Cardiac fibroblast (primary cell): ENCODE results near the gene ACO2.
"Not testable (repeated sequence)": the region's sequence is repeated elsewhere in the genome, so short reads cannot be mapped to it uniquely, and the experiment has no call there.

ENCODE experiments used
- DNase-seq, 2 donors: peaks; one replicate each; pipeline versions ENCODE4 v3.0.0 to v3.0.0-alpha.2; 2010; ENCODE audit warnings: low read depth in 2 of 2
- H3K4me3 ChIP-seq, 2 donors: replicated peaks in 1 of 2; 1 replicate in 1 of 2; 2 replicates in 1 of 2; pipeline ENCODE4 v1.5.1; 2011; ENCODE audit warnings: low read depth in 2 of 2, low read length in 2 of 2, mild to moderate bottlenecking in 2 of 2, moderate library complexity in 1 of 2
- TF ChIP-seq, protein P1 (sequence below): IDR thresholded peaks from one replicate; pipeline ENCODE4 v1.5.1; 2011; ENCODE audit warnings: low read depth, mild to moderate bottlenecking, low read length, inconsistent platforms

ACO2 gene

GRCh38 chr22:41548830-41549211, 79.9 kb downstream of the ACO2 start:
- TF ChIP-seq, protein P1, sequence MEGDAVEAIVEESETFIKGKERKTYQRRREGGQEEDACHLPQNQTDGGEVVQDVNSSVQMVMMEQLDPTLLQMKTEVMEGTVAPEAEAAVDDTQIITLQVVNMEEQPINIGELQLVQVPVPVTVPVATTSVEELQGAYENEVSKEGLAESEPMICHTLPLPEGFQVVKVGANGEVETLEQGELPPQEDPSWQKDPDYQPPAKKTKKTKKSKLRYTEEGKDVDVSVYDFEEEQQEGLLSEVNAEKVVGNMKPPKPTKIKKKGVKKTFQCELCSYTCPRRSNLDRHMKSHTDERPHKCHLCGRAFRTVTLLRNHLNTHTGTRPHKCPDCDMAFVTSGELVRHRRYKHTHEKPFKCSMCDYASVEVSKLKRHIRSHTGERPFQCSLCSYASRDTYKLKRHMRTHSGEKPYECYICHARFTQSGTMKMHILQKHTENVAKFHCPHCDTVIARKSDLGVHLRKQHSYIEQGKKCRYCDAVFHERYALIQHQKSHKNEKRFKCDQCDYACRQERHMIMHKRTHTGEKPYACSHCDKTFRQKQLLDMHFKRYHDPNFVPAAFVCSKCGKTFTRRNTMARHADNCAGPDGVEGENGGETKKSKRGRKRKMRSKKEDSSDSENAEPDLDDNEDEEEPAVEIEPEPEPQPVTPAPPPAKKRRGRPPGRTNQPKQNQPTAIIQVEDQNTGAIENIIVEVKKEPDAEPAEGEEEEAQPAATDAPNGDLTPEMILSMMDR = no peak
- no peak for DNase-seq
- no peak overlapping the region for H3K4me3 ChIP-seq

GRCh38 chr22:41550952-41551491, 82.1 kb downstream of the ACO2 start:
- TF ChIP-seq, protein P1 = no peak
- no peak overlapping the region for H3K4me3 ChIP-seq
- no peak for DNase-seq

GRCh38 chr22:41551877-41552582, 83.1 kb downstream of the ACO2 start:
- no peak for DNase-seq
- H3K4me3 ChIP-seq = no peak overlapping the region

DNA sequence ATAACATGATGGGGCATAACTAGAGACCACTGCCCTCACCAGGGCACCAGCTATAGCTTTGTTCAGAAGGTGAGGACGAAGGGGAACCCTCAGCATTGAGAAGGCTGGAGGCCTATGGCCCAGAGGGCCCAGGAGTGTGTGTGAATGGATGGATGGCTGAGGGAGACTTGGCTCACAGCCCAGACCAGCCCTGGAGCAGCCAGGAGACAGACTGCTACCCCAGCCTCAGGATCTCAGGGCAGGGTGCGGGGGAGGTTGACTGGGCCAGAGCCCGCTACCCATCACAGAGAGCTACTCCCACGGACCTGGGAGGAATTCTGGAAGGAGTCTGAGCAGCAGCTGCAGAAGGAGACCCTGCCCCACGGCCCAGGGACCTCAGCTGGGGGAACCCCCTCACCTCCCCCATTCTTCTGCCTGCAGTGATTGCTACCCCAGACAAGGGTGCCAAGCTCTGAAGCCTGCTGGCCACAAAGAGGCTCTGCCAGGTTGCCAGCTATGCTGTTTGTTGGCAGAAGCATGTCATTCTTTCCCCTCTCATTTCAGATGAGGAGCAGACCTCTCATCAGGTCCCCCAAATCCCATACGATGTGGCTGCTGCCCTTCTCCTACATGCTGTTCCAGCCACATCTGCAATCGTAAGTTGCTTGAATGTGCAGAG, 86.5 kb downstream of the ACO2 start:
- no peak overlapping the region for H3K4me3 ChIP-seq
- DNase-seq = peak in 1 of 2 donors; percentile 38
- TF ChIP-seq, protein P1 = no peak

More at GRCh38 chr22:41551877-41552582, 83.1 kb downstream of the ACO2 start:
- TF ChIP-seq, protein P1 = no peak

DNA sequence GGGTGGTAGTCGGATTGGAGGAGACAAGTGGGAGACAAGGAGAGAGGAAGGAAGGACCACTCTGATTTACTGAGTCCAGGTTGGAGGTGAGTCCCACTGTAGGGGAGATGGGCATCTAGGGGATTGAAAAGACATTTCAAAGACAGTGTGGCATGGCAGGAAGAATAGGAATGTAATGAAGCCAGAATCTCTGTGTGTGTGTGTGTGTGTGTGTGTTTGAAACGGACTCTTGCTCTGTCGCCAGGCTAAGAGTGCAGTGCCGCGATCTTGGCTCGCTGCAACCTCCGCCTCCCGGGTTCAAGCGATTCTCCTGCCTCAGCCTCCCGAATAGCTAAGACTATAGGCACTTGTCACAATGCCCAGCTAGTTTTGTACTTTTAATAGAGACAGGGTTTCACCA, 87.6 kb downstream of the ACO2 start:
- no peak for DNase-seq
- TF ChIP-seq, protein P1 = no peak
- H3K4me3 ChIP-seq = no peak overlapping the region

DNA sequence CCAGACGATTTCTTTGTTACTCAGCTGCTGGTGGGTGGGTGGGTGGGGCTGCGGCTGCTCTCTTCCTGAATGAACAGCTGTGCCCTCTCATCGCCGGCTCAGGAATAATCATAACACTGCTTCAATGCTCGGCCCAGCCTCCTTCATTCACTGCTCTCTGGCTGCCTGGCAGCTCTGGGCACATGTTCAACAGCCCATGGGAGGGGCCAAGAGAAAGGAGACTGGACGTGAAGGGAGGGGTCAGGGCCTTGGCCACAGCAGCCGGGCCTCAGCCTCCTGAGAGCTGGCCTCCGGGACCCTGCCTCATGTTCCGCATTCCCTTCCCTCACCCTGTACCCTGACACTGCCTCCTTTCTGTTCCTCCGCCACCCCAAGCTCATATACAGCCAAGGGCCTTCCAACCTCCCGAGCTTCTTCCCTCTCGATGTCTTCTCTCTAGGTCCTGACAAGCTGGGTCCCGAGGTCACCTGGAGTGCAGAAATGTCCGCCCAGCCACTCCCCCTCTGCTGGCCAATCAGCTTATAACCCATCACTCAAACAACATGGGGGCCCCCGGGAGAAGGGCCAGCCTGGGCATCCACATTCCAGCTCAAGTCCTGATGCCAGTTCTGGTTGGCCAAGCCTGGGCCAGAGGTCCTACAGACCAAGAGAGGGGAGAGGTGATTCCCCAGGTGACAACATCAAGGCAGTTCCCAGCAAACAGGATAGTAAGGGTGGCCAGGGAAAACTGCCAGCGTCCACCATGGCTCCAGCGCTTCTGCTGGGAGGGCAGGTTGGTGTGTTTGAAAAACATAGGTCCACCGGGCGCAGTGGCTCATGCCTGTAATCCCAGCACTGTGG, 88.7 kb downstream of the ACO2 start:
- DNase-seq = peak; percentile 85 to 96
- TF ChIP-seq, protein P1 = no peak
- H3K4me3 ChIP-seq = no peak overlapping the region

GRCh38 chr22:41558241-41558630, 89.3 kb downstream of the ACO2 start:
- not testable (repeated sequence) for H3K4me3 ChIP-seq

More at GRCh38 chr22:41558241-41558630, 89.3 kb downstream of the ACO2 start:
- not testable (repeated sequence) for DNase-seq
